GM12878 (cell line): ENCODE results near the gene SYNGR3. TPM values are rescaled to one million over a fixed set of nuclear protein-coding genes. Genes with fewer than 3 reads are reported as not detected.

ENCODE experiments used
- ATF2 ChIP-seq: IDR thresholded peaks from 2 replicates; pipeline ENCODE4 v1.6.1; 2012; ENCODE audit warnings: low read length, inconsistent platforms
- BMI1 ChIP-seq: fragments of 450-650 bp; IDR thresholded peaks from 2 replicates; pipeline ENCODE4 v1.6.1; 2016; ENCODE audit warnings: mild to moderate bottlenecking, moderate library complexity, borderline replicate concordance
- EGR1 ChIP-seq, 2 experiments: IDR thresholded peaks; 1 replicate in 1 of 2; 2 replicates in 1 of 2; pipeline ENCODE4 v1.6.1; 2011 to 2012; ENCODE audit warnings: low read depth in 2 of 2, low read length in 2 of 2, borderline replicate concordance in 1 of 2, mild to moderate bottlenecking in 1 of 2, moderate library complexity in 1 of 2
- EP300 ChIP-seq, 2 experiments: fragments of 150-350 bp in 1 of 2; IDR thresholded peaks; 2 replicates each; pipeline ENCODE4 v1.6.1; 2011 to 2012; ENCODE audit warnings: low read depth in 2 of 2, low read length in 2 of 2, borderline replicate concordance in 1 of 2, improper control_type of control experiment in 1 of 2, inconsistent platforms in 1 of 2; ENCODE audit not compliant: control insufficient read depth in 1 of 2
- GATAD2B ChIP-seq: fragments of 450-650 bp; conservative IDR thresholded peaks from 2 replicates; pipeline ENCODE4 v1.6.1; 2017; ENCODE audit warnings: low read depth, mild to moderate bottlenecking, moderate library complexity
- HCFC1 ChIP-seq: fragments of 150-350 bp; IDR thresholded peaks from 2 replicates; pipeline ENCODE4 v1.6.1; 2014; ENCODE audit warnings: low read length
- MXI1 ChIP-seq: fragments of 150-350 bp; IDR thresholded peaks from 2 replicates; pipeline ENCODE4 v1.6.1; 2011; ENCODE audit warnings: low read depth, mild to moderate bottlenecking, inconsistent platforms, low read length, improper control_type of control experiment
- NR2C1 ChIP-seq: fragments of 450-650 bp; IDR thresholded peaks from 2 replicates; pipeline ENCODE4 v1.6.1; 2017; ENCODE audit warnings: antibody characterized with exemption, mild to moderate bottlenecking, moderate library complexity
- POU2F2 ChIP-seq: IDR thresholded peaks from 3 replicates; pipeline ENCODE4 v1.6.1; 2011; ENCODE audit warnings: low read depth, mild to moderate bottlenecking, low read length, borderline replicate concordance
- SMC3 ChIP-seq: IDR thresholded peaks from 2 replicates; pipeline ENCODE4 v1.6.1; 2011; ENCODE audit warnings: low read length, improper control_type of control experiment, borderline replicate concordance
- ZNF207 ChIP-seq: fragments of 450-650 bp; IDR thresholded peaks from 2 replicates; pipeline ENCODE4 v1.6.1; 2014; ENCODE audit warnings: antibody characterized with exemption, mild to moderate bottlenecking, borderline replicate concordance
- ZNF687 ChIP-seq: fragments of 450-650 bp; IDR thresholded peaks from 2 replicates; pipeline ENCODE4 v1.6.1; 2017; ENCODE audit warnings: mild to moderate bottlenecking, moderate library complexity
- polyA plus RNA-seq, 11 experiments: library from polyadenylated mRNA; depleted of rRNA in 4 of 11; unstranded in 6 of 11; stranded (reverse) in 5 of 11; fragments of >200 nt; fragmentation: Nextera tagmentation in 4 of 11; fragmentation: Illumina TruSeq in 1 of 11; extraction: Ambion mirVana in 4 of 11; extraction: Trizol in 1 of 11; gene quantifications; 1 replicate in 1 of 11; 2 replicates in 10 of 11; pipeline versions ENCODE4 v1.2.1 to v1.2.3, GENCODE V29; 2011 to 2016; ENCODE audit warnings: inconsistent platforms in 2 of 11, missing spikeins in 2 of 11, low read depth in 1 of 11
- total RNA-seq, 4 experiments: library from RNA; depleted of rRNA in 3 of 4; stranded (reverse); fragments of >200 nt in 3 of 4; fragmentation: Illumina TruSeq in 1 of 4; extraction: Trizol in 1 of 4; gene quantifications; 2 replicates each; pipeline versions ENCODE4 v1.2.1 to v1.2.3, GENCODE V29; 2013 to 2021
- TF ChIP-seq, protein P1 (sequence below), 3 experiments: IDR thresholded peaks in 2 of 3; conservative IDR thresholded peaks in 1 of 3; 2 replicates each; pipeline ENCODE4 v1.5.1; 2011; ENCODE audit warnings: low read depth in 3 of 3, low read length in 3 of 3, mild to moderate bottlenecking in 3 of 3, control low read depth in 2 of 3, moderate library complexity in 2 of 3, inconsistent platforms in 1 of 3, mixed read lengths in 1 of 3; ENCODE audit not compliant: control insufficient read depth in 2 of 3, insufficient read depth in 1 of 3; ENCODE audit errors: extremely low read depth in 1 of 3
- TF ChIP-seq, protein P2 (sequence below): fragments of 450-650 bp; conservative IDR thresholded peaks from 2 replicates; pipeline ENCODE4 v1.6.1; 2017; ENCODE audit warnings: mild to moderate bottlenecking, moderate library complexity
- TF ChIP-seq, protein P3 (sequence below): fragments of 450-650 bp; IDR thresholded peaks from 2 replicates; pipeline ENCODE4 v1.6.1; 2018; ENCODE audit warnings: borderline replicate concordance, mild to moderate bottlenecking; ENCODE audit not compliant: partially characterized antibody

SYNGR3 gene
- total and polyA plus RNA-seq, 10 of the 15 experiments (the other 5 are each of a cell fraction or from before 2014, with no cell fraction given) = 1.2 to 18.1 (median 6.6) TPM

DNA sequence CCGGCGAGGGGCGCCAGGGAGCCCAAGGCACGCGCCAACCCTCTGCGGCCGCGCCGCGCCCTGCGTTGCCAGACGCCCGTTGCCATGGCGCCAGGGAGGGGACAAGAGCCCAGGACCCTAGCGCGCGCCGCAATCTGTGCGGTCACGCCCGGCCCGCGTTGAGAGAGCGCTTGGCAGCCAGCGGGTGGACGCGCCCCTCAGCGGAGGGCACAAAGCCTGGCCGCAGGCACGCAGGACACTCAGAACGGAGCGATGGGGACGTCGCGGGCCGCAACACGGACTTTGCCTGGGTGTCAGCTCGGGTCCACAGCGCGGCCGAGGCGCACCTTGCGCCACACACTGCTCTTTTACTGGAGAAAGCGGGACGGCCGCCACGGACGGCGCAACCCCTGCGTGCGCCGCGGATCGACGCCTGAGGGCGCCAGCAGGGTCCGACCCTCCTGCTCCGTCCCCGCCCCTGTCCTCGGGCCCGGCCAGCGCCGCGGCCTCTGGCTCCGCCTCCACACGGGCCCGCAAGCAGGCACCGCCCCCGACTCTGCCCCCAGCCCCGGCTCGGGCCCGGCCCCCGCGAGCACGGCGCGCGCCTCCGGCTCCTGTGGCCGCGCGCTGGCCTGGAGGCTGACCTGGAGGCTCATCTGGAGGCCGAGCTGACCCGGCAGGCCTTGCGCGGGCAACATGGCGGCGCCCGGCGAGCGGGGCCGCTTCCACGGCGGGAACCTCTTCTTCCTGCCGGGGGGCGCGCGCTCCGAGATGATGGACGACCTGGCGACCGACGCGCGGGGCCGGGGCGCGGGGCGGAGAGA, 6.0 kb upstream of the SYNGR3 start, which contains the start of gene GFER (continued):
- TF ChIP-seq, protein P1, sequence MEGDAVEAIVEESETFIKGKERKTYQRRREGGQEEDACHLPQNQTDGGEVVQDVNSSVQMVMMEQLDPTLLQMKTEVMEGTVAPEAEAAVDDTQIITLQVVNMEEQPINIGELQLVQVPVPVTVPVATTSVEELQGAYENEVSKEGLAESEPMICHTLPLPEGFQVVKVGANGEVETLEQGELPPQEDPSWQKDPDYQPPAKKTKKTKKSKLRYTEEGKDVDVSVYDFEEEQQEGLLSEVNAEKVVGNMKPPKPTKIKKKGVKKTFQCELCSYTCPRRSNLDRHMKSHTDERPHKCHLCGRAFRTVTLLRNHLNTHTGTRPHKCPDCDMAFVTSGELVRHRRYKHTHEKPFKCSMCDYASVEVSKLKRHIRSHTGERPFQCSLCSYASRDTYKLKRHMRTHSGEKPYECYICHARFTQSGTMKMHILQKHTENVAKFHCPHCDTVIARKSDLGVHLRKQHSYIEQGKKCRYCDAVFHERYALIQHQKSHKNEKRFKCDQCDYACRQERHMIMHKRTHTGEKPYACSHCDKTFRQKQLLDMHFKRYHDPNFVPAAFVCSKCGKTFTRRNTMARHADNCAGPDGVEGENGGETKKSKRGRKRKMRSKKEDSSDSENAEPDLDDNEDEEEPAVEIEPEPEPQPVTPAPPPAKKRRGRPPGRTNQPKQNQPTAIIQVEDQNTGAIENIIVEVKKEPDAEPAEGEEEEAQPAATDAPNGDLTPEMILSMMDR (IDR thresholded peaks at IDR 0.05 in 2 of 3, conservative IDR thresholded peaks at IDR 0.05 in 1 of 3; ENCODE audit: control insufficient read depth in 2 of 3, extremely low read depth in 1 of 3, insufficient read depth in 1 of 3, low read depth in 3 of 3, low read length in 3 of 3) = peak in 2 of 3 experiments; percentile 48 to 53; a peak in 3 of 6 replicates
- TF ChIP-seq, protein P2, sequence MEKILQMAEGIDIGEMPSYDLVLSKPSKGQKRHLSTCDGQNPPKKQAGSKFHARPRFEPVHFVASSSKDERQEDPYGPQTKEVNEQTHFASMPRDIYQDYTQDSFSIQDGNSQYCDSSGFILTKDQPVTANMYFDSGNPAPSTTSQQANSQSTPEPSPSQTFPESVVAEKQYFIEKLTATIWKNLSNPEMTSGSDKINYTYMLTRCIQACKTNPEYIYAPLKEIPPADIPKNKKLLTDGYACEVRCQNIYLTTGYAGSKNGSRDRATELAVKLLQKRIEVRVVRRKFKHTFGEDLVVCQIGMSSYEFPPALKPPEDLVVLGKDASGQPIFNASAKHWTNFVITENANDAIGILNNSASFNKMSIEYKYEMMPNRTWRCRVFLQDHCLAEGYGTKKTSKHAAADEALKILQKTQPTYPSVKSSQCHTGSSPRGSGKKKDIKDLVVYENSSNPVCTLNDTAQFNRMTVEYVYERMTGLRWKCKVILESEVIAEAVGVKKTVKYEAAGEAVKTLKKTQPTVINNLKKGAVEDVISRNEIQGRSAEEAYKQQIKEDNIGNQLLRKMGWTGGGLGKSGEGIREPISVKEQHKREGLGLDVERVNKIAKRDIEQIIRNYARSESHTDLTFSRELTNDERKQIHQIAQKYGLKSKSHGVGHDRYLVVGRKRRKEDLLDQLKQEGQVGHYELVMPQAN = peak; percentile 32; the same call in 1 of the 2 replicates
- peak; percentile 49; the same call in 1 of the 2 replicates for TF ChIP-seq ZNF207
- TF ChIP-seq POU2F2 = peak; percentile 85
- no peak for TF ChIP-seq SMC3
- TF ChIP-seq GATAD2B = peak; percentile 65
- TF ChIP-seq ATF2 = no peak
- peak in 1 of 2 experiments; percentile 37; a peak in 1 of 3 replicates for TF ChIP-seq EGR1 (IDR thresholded peaks at IDR 0.05; ENCODE audit: borderline replicate concordance in 1 of 2, low read depth in 2 of 2, low read length in 2 of 2)
- peak; percentile 88 for TF ChIP-seq ZNF687
- peak; percentile 92 for TF ChIP-seq NR2C1
- TF ChIP-seq, protein P3, sequence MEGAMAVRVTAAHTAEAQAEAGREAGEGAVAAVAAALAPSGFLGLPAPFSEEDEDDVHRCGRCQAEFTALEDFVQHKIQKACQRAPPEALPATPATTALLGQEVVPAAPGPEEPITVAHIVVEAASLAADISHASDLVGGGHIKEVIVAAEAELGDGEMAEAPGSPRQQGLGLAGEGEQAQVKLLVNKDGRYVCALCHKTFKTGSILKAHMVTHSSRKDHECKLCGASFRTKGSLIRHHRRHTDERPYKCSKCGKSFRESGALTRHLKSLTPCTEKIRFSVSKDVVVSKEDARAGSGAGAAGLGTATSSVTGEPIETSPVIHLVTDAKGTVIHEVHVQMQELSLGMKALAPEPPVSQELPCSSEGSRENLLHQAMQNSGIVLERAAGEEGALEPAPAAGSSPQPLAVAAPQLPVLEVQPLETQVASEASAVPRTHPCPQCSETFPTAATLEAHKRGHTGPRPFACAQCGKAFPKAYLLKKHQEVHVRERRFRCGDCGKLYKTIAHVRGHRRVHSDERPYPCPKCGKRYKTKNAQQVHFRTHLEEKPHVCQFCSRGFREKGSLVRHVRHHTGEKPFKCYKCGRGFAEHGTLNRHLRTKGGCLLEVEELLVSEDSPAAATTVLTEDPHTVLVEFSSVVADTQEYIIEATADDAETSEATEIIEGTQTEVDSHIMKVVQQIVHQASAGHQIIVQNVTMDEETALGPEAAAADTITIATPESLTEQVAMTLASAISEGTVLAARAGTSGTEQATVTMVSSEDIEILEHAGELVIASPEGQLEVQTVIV = no peak
- no peak for TF ChIP-seq MXI1
- peak; percentile 57; the same call in 1 of the 2 replicates for TF ChIP-seq BMI1
- TF ChIP-seq HCFC1 = peak; percentile 65
- no peak for TF ChIP-seq EP300 (IDR thresholded peaks at IDR 0.05; ENCODE audit: borderline replicate concordance in 1 of 2, control insufficient read depth in 1 of 2, low read depth in 2 of 2, low read length in 2 of 2)
